Stimulated activated CD4-positive, alpha-beta T cell treated with anti-CD3 and anti-CD28 coated beads, Interleukin-2, amount 100 ng/mL, for 24 hours (primary cell): Measurements from ENCODE around the gene SELP.
"Not testable (repeated sequence)": the region's sequence is repeated elsewhere in the genome, so short reads cannot be mapped to it uniquely, and the experiment has no call there.

Experiments
- DNase-seq, 2 donors: peaks; one replicate each; pipeline ENCODE4 v3.0.0-alpha.2; 2020

Gene SELP

GRCh38 chr1:169630006-169630405 lies at the start of gene SELP:
TSS of gene SELP (minus strand) at chr1:169630124. CDS start at chr1:169630074, 50 bp downstream.
- no peak for DNase-seq

GRCh38 chr1:169679692-169680091 lies 49.8 kb upstream of the SELP start:
- DNase-seq, result no peak

GRCh38 chr1:169676001-169676400 lies 46.1 kb upstream of the SELP start:
- DNase-seq, result no peak

GRCh38 chr1:169670836-169671235 lies 40.9 kb upstream of the SELP start:
- DNase-seq, result no peak

GRCh38 chr1:169670244-169670643 lies 40.3 kb upstream of the SELP start:
- not testable (repeated sequence) for DNase-seq

GRCh38 chr1:169667699-169668596 lies 38.0 kb upstream of the SELP start:
- DNase-seq, result not testable (repeated sequence)

- not testable (repeated sequence) for DNase-seq
Observed at GRCh38 chr1:169667227-169667639, 37.3 kb upstream of the SELP start.

- not testable (repeated sequence) for DNase-seq
Observed at GRCh38 chr1:169662680-169663079, 32.8 kb upstream of the SELP start.

- not testable (repeated sequence) for DNase-seq
Observed at GRCh38 chr1:169661066-169661465, 31.1 kb upstream of the SELP start.

GRCh38 chr1:169658777-169659176 lies 28.9 kb upstream of the SELP start:
- DNase-seq, result not testable (repeated sequence)

- no peak for DNase-seq
Observed at GRCh38 chr1:169653873-169654272, 23.9 kb upstream of the SELP start.

- DNase-seq, result no peak
Observed at GRCh38 chr1:169651035-169651434, 21.1 kb upstream of the SELP start.

GRCh38 chr1:169650551-169650950 lies 20.6 kb upstream of the SELP start:
- no peak for DNase-seq

GRCh38 chr1:169648709-169649108 lies 18.8 kb upstream of the SELP start:
- DNase-seq, result no peak

GRCh38 chr1:169648187-169648586 lies 18.3 kb upstream of the SELP start:
- no peak for DNase-seq

GRCh38 chr1:169647512-169647911 lies 17.6 kb upstream of the SELP start:
- DNase-seq, result no peak

- no peak for DNase-seq
Observed at GRCh38 chr1:169644297-169644696, 14.4 kb upstream of the SELP start.

GRCh38 chr1:169634877-169635276 lies 5.0 kb upstream of the SELP start:
- no peak for DNase-seq

GRCh38 chr1:169634145-169634544 lies 4.2 kb upstream of the SELP start:
- no peak for DNase-seq

GRCh38 chr1:169631249-169631648 lies 1.3 kb upstream of the SELP start:
- DNase-seq, result no peak

- no peak for DNase-seq
Observed at GRCh38 chr1:169624912-169625311, 5.0 kb downstream of the SELP start.

- no peak for DNase-seq
Observed at GRCh38 chr1:169624122-169624521, 5.8 kb downstream of the SELP start.

- DNase-seq, result no peak
Observed at GRCh38 chr1:169623132-169623926, 6.6 kb downstream of the SELP start.

- no peak for DNase-seq
Observed at GRCh38 chr1:169620565-169620964, 9.4 kb downstream of the SELP start.
